NCI-H748 (cell line): Measurements from ENCODE around the gene CENPC.
"Not testable (repeated sequence)": the region's sequence is repeated elsewhere in the genome, so short reads cannot be mapped to it uniquely, and the experiment has no call there.

ENCODE experiments used
- DNase-seq: peaks from one replicate; lab custom pipeline; 2025; ENCODE audit not compliant: unreplicated experiment; lab: John Stamatoyannopoulos, UW

Gene CENPC

GRCh38 chr4:67470871-67471270 lies 74.4 kb downstream of the CENPC start:
- no peak for DNase-seq

GRCh38 chr4:67468830-67469229 lies 76.5 kb downstream of the CENPC start:
- DNase-seq: no peak

GRCh38 chr4:67466751-67467150 lies 78.6 kb downstream of the CENPC start:
- no peak for DNase-seq

- no peak for DNase-seq
Observed at GRCh38 chr4:67465763-67466052, 79.6 kb downstream of the CENPC start.

- DNase-seq: no peak
Observed at GRCh38 chr4:67465032-67465762, 80.1 kb downstream of the CENPC start.

- DNase-seq: no peak
Observed at GRCh38 chr4:67460574-67460973, 84.7 kb downstream of the CENPC start.

GRCh38 chr4:67459164-67459563 lies 86.1 kb downstream of the CENPC start:
- no peak for DNase-seq

GRCh38 chr4:67456577-67457196 lies 88.6 kb downstream of the CENPC start:
- no peak for DNase-seq

- not testable (repeated sequence) for DNase-seq
Observed at GRCh38 chr4:67452846-67453205, 92.5 kb downstream of the CENPC start.

GRCh38 chr4:67452100-67452845 lies 93.0 kb downstream of the CENPC start:
- no peak for DNase-seq

GRCh38 chr4:67451464-67451863 lies 93.8 kb downstream of the CENPC start:
- DNase-seq: no peak

- no peak for DNase-seq
Observed at GRCh38 chr4:67448621-67449020, 96.7 kb downstream of the CENPC start.

GRCh38 chr4:67447873-67448272 lies 97.4 kb downstream of the CENPC start:
- no peak for DNase-seq

GRCh38 chr4:67446811-67447210 lies 98.5 kb downstream of the CENPC start:
- DNase-seq: no peak

GRCh38 chr4:67445881-67446280 lies 99.4 kb downstream of the CENPC start:
- DNase-seq: not testable (repeated sequence)

- DNase-seq: no peak
Observed at GRCh38 chr4:67438975-67439374, 106.3 kb downstream of the CENPC start.

GRCh38 chr4:67437974-67438713 lies 107.2 kb downstream of the CENPC start:
- no peak for DNase-seq

- no peak for DNase-seq
Observed at GRCh38 chr4:67436742-67437141, 108.6 kb downstream of the CENPC start.

- no peak for DNase-seq
Observed at GRCh38 chr4:67430989-67431388, 114.3 kb downstream of the CENPC start.

GRCh38 chr4:67428819-67429218 lies 116.5 kb downstream of the CENPC start:
- no peak for DNase-seq
